Natural killer cell (primary cell): ENCODE data around the gene B9D2. TPM values are rescaled to one million over a fixed set of nuclear protein-coding genes. Genes with fewer than 3 reads are reported as not detected.

ENCODE experiments used
- ATAC-seq, 3 donors: fragments of 150-1000 bp in 2 of 3; fragments of 200-7000 bp in 1 of 3; cut with Tn5 transposase; 1 replicate in 1 of 3; 2 replicates in 2 of 3; pipeline ENCODE4 v1.10.0; 2021; ENCODE audit warnings: mild to moderate bottlenecking in 2 of 3, moderate library complexity in 2 of 3
- DNase-seq, 2 donors: peaks; one replicate each; pipeline versions ENCODE4 v3.0.0 to v3.0.0-alpha.2; 2013 to 2021; ENCODE audit warnings: mixed read lengths in 1 of 2
- H3K27ac ChIP-seq: one replicate; pipeline ENCODE4 v1.5.1; 2013; ENCODE audit warnings: mild to moderate bottlenecking, low read length
- H3K27me3 ChIP-seq: one replicate; pipeline ENCODE4 v1.6.1; 2013; ENCODE audit warnings: low read length; ENCODE audit not compliant: control insufficient read depth, insufficient read depth
- H3K36me3 ChIP-seq: one replicate; pipeline ENCODE4 v1.6.1; 2013; ENCODE audit warnings: low read length; ENCODE audit not compliant: control insufficient read depth, insufficient read depth
- H3K4me1 ChIP-seq: one replicate; pipeline ENCODE4 v1.6.1; 2013; ENCODE audit warnings: low read length; ENCODE audit not compliant: control insufficient read depth, insufficient read depth
- H3K4me3 ChIP-seq: one replicate; pipeline ENCODE4 v1.5.1; 2013; ENCODE audit warnings: low read length
- H3K9me3 ChIP-seq: one replicate; pipeline ENCODE4 v1.6.1; 2013; ENCODE audit warnings: low read length; ENCODE audit not compliant: control insufficient read depth, insufficient read depth
- H3K27ac Mint-ChIP-seq, 2 donors: one replicate each; pipeline ENCODE4 v1.8.0; 2022; ENCODE audit warnings: mild to moderate bottlenecking in 2 of 2, mixed read lengths in 2 of 2, moderate library complexity in 1 of 2
- H3K27me3 Mint-ChIP-seq, 2 donors: one replicate each; pipeline ENCODE4 v1.8.0; 2022; ENCODE audit warnings: low read depth in 2 of 2, mixed read lengths in 2 of 2
- H3K36me3 Mint-ChIP-seq: one replicate; pipeline ENCODE4 v1.8.0; 2022; ENCODE audit warnings: mixed read lengths
- H3K4me1 Mint-ChIP-seq, 2 donors: one replicate each; pipeline ENCODE4 v1.8.0; 2022; ENCODE audit warnings: mixed read lengths in 2 of 2
- H3K4me3 Mint-ChIP-seq: one replicate; pipeline ENCODE4 v1.8.0; 2022; ENCODE audit warnings: mild to moderate bottlenecking, moderate library complexity, mixed read lengths
- H3K9me3 Mint-ChIP-seq, 2 donors: one replicate each; pipeline ENCODE4 v1.8.0; 2022; ENCODE audit warnings: mixed read lengths in 2 of 2
- WGBS: methylation state at CpG from one replicate; pipeline ENCODE4 v1.1.7; 2013; ENCODE audit warnings: missing lambda C conversion rate; ENCODE audit not compliant: insufficient coverage; 5-methylcytosine and 5-hydroxymethylcytosine counted together
- intact Hi-C: fragments of 100-400 bp; cut with micrococcal nuclease; formaldehyde crosslinking; loops from one replicate; pipeline ENCODE4 v1.14.2; 2022
- total RNA-seq, 4 donors: library from RNA; stranded (reverse); fragments of 120-200 nt in 1 of 4; gene quantifications; one replicate each; pipeline versions ENCODE4 v1.2.3 to v1.2.4, GENCODE V29; 2013 to 2022
- TF ChIP-seq, protein P1 (sequence below): fragments of 200-600 bp; IDR thresholded peaks from one replicate; pipeline ENCODE4 v1.8.0; 2022; ENCODE audit warnings: antibody characterized with exemption

The B9D2 gene
- total RNA-seq, 3 donors from 2014 or later (not counting 1 experiment from before 2014, with no cell fraction given), result 18.1 to 22.2 (median 18.7) TPM

DNA sequence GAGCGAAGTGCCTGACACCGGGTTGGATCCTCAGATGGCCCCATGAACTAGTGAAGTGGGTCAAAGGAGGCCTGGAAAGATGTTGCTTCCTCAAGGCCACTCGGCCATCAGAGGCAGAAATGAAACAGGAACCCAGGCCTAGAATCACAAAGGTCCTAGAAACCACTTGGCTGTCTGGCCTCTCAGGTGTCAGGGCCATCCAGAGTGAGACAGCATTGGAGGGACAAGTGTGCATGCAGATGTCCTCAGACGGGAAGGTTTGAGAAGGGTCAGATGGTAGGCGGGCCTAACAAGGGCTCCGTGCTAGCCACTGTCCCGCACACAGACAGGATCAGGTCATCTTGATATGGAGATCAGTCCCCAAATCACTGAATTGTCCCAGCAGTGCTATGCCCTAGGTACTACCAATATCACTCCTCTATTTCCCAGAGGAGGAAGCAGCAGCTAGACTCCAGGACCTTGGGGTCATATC lies 39.7 kb downstream of the B9D2 start:
- Histone ChIP-seq H3K36me3 (peaks cover 52% of the 10 kb centered on the region), H3K4me3 (no peak overlapping the region), H3K27me3 (no peaks in the 10 kb centered on the region), H3K9me3 (no peaks in the 10 kb centered on the region), H3K4me1 (peaks cover 88% of the 10 kb centered on the region), H3K27ac (peak overlapping the region; percentile 91)
- WGBS, result 80% methylated on average over 7 of the region's 7 CpGs
- Mint-ChIP-seq H3K36me3 (no peaks in the 10 kb centered on the region), H3K27ac (peak overlapping the region; percentile 94 to 97), H3K9me3 (no peaks in the 10 kb centered on the region), H3K4me3 (peak overlapping the region; percentile 91), H3K27me3 (no peaks in the 10 kb centered on the region), H3K4me1 (peaks cover 64 to 81% of the 10 kb centered on the region in 2 donors)
- ATAC-seq (no peak), DNase-seq (peak in 1 of 2 donors; percentile 29)
- TF ChIP-seq, protein P1, sequence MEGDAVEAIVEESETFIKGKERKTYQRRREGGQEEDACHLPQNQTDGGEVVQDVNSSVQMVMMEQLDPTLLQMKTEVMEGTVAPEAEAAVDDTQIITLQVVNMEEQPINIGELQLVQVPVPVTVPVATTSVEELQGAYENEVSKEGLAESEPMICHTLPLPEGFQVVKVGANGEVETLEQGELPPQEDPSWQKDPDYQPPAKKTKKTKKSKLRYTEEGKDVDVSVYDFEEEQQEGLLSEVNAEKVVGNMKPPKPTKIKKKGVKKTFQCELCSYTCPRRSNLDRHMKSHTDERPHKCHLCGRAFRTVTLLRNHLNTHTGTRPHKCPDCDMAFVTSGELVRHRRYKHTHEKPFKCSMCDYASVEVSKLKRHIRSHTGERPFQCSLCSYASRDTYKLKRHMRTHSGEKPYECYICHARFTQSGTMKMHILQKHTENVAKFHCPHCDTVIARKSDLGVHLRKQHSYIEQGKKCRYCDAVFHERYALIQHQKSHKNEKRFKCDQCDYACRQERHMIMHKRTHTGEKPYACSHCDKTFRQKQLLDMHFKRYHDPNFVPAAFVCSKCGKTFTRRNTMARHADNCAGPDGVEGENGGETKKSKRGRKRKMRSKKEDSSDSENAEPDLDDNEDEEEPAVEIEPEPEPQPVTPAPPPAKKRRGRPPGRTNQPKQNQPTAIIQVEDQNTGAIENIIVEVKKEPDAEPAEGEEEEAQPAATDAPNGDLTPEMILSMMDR, result no peak
- intact Hi-C loops, result no loop called here

DNA sequence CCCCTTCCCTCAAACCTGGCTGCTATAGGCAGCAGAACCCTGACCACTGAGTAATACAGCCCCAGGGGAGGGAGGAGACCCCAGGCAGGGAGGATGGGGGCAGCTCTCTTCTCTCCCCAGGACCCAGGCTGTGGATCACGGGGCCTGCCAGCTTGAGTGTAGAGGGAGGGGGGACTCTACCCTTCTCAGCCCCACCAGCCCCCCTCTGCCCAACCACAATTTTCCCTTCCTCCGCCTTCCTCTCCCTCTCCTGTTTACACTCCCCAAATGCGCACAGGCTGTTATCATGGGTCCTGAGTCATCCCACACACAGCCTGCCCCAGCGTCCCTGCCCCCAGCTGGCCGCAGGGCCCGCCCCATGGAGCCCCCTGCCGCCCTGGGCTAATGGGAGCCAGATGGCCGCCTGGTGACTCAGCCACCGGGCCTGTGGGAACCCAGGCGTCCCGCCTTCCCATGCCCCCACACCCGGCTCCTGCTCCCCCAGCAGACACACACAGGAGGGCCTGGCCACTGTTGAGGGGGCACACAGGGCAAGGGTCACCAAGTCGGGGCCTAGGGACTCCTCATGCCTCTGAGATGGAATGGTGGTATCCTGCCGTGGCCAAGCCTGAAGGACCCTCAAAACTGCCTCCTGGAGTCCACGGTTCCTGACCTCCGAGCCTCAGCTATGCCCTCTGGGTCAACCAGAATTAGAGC lies 40.4 kb downstream of the B9D2 start:
- Mint-ChIP-seq H3K27me3 (no peaks in the 10 kb centered on the region), H3K27ac (peak overlapping the region; percentile 94 to 97), H3K36me3 (no peaks in the 10 kb centered on the region), H3K4me1 (peaks cover 57 to 75% of the 10 kb centered on the region in 2 donors), H3K9me3 (no peaks in the 10 kb centered on the region), H3K4me3 (peak overlapping the region; percentile 26)
- intact Hi-C loops, result no loop called here
- H3K36me3 ChIP-seq, result peaks cover 53% of the 10 kb centered on the region
- TF ChIP-seq, protein P1, result no peak
- 50% methylated on average over 15 of the region's 16 CpGs for WGBS
- H3K9me3 ChIP-seq, result no peaks in the 10 kb centered on the region
- H3K4me3 ChIP-seq, result no peak overlapping the region
- peaks cover 81% of the 10 kb centered on the region for H3K4me1 ChIP-seq
- H3K27ac ChIP-seq, result peak overlapping the region; percentile 91
- H3K27me3 ChIP-seq, result no peaks in the 10 kb centered on the region
- ATAC-seq (no peak), DNase-seq (peak in 1 of 2 donors; percentile 33)

DNA sequence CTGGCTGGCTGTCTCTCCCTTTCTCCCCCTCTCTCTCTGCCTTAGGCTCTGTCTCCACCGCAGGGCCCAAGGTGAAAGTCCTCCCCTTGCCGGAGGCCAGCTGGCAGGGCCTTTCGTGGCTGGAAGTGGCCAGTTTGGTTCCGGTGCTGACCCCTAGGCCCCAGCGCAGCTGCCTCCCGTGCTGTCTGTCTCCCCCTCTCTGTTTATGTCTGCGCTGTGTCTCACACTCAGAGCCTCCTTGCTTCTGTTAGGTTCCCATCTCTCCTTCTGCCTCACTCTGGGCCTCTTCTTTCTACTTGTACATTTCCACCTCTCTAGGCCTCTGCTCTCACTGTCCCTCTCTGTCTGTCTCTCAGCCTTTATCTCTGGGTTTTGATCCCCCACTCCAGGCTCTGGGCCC lies 40.9 kb downstream of the B9D2 start:
- Mint-ChIP-seq H3K27ac (peak overlapping the region; percentile 94 to 97), H3K4me1 (peaks cover 53 to 74% of the 10 kb centered on the region in 2 donors), H3K9me3 (no peaks in the 10 kb centered on the region), H3K36me3 (no peaks in the 10 kb centered on the region), H3K27me3 (no peaks in the 10 kb centered on the region), H3K4me3 (peak overlapping the region; percentile 26)
- ATAC-seq (no peak), DNase-seq (peak in 1 of 2 donors; percentile 30)
- intact Hi-C loops, result no loop called here
- TF ChIP-seq, protein P1, result no peak
- peaks cover 76% of the 10 kb centered on the region for H3K4me1 ChIP-seq
- peak overlapping the region; percentile 91 for H3K27ac ChIP-seq
- no peak overlapping the region for H3K4me3 ChIP-seq
- H3K9me3 ChIP-seq, result no peaks in the 10 kb centered on the region
- H3K27me3 ChIP-seq, result no peaks in the 10 kb centered on the region
- H3K36me3 ChIP-seq, result peaks cover 53% of the 10 kb centered on the region
- WGBS, result 68% methylated on average over 7 of the region's 7 CpGs
